ENCODE data around the gene LGALS1. TPM values are rescaled to one million over a fixed set of nuclear protein-coding genes. Genes with fewer than 3 reads are reported as not detected.

The LGALS1 gene
- total and polyA plus RNA-seq, 12 donors = 190 to 4,628 (median 918) TPM

DNA sequence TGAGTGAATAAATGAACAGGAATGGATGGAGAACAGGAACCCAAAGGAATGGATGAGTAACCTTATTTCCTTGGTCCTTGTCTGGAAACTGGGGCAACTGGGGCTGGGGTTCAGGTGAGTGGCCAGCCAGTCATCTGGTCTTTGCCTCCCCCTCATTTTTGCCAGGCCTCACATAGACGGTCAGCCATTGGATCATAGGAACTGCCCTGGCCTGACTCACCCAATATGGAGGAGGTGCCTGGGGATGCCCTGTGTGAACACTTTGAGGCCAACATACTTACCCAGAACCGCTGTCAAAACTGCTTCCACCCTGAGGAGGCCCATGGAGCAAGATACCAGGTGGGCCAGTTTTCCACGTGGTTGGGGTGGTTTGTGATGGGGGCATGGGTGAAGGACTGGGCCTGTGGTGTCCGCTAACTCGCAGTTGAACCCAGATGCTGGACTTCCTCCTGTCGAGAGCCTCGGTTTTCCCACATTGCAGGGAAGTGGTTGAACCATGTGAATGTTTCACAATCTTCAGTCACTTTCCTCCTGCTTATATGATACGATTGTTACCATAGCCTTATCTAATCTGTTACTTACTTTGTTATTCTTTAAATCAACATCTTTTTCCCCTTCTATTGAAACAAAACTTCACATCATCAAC, 25.8 kb downstream of the LGALS1 start:
- H3K36me3 ChIP-seq (replicated peaks in 1 of 2) = no peaks in the 10 kb centered on the region
- H3K27me3 ChIP-seq = no peaks in the 10 kb centered on the region
- H3K27ac ChIP-seq = no peak overlapping the region
- WGBS, 4 donors = 59 to 69% (median 64%) methylated on average over 7 to 8 of the region's 8 CpGs
- intact Hi-C loops (cut with DNase I) = no loop called here
- H3K4me1 ChIP-seq (replicated peaks in 1 of 2) = peaks cover 0 to 10% of the 10 kb centered on the region in 2 donors
- TF ChIP-seq, protein P1, sequence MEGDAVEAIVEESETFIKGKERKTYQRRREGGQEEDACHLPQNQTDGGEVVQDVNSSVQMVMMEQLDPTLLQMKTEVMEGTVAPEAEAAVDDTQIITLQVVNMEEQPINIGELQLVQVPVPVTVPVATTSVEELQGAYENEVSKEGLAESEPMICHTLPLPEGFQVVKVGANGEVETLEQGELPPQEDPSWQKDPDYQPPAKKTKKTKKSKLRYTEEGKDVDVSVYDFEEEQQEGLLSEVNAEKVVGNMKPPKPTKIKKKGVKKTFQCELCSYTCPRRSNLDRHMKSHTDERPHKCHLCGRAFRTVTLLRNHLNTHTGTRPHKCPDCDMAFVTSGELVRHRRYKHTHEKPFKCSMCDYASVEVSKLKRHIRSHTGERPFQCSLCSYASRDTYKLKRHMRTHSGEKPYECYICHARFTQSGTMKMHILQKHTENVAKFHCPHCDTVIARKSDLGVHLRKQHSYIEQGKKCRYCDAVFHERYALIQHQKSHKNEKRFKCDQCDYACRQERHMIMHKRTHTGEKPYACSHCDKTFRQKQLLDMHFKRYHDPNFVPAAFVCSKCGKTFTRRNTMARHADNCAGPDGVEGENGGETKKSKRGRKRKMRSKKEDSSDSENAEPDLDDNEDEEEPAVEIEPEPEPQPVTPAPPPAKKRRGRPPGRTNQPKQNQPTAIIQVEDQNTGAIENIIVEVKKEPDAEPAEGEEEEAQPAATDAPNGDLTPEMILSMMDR (IDR thresholded peaks at IDR 0.05) = no peak
- TF ChIP-seq POLR2A (IDR thresholded peaks at IDR 0.05) = no peak
- DNase-seq = no peak
- H3K4me3 ChIP-seq = no peak overlapping the region
- H3K9me3 ChIP-seq (replicated peaks in 1 of 3) = no peaks in the 10 kb centered on the region

DNA sequence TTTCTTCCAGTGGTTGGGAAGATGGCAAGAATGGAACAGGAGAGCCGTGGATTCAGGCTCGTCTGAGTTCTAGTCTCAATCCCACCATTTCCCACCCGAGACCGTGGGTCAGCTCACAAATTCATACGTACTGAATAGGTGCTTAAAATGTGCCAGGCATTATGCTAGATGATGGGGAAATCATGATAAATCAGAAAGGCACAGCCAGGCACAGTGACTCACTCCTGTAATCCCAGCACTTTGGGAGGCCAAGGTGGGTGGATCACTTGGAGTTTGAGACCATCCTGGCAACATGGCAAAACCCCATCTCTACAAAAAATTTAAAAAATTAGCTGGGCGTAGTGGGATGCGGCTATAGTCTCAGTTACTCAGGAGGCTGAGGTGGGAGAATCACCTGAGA, 28.5 kb downstream of the LGALS1 start:
- Histone ChIP-seq H3K9me3 (replicated peaks in 1 of 3) (no peaks in the 10 kb centered on the region), H3K27ac (no peak overlapping the region), H3K36me3 (replicated peaks in 1 of 2) (no peaks in the 10 kb centered on the region), H3K4me1 (replicated peaks in 1 of 2) (no peaks in the 10 kb centered on the region), H3K4me3 (no peak overlapping the region), H3K27me3 (no peaks in the 10 kb centered on the region)
- no peak for TF ChIP-seq POLR2A (IDR thresholded peaks at IDR 0.05)
- TF ChIP-seq, protein P1 (IDR thresholded peaks at IDR 0.05) = no peak
- DNase-seq = no peak
- intact Hi-C loops (cut with DNase I) = no loop called here
- 70 to 79% (median 76%) methylated on average over 7 of the region's 7 CpGs for WGBS, 4 donors

DNA sequence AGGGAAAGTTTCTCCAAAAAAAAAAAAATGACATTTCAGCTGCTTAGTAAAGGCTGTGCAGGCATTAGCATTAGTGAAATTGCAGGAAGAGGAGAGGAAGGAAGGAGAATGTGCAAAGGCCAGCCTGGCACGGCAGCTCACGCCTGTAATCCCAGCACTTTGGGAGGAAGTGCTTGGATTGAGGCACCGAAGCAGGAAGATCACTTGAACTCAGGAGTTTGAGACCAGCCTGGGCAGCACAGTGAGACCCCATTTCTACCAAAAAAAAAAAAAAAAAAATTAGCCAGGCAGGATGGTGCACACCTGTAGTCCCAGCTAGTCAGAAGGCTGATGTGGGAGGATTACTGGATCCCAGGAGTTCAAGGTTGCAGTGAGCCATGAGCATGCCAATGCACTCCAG, 29.2 kb downstream of the LGALS1 start:
- H3K27me3 ChIP-seq = no peaks in the 10 kb centered on the region
- 61 to 87% (median 71%) methylated on average over 3 of the region's 3 CpGs for WGBS, 4 donors

DNA sequence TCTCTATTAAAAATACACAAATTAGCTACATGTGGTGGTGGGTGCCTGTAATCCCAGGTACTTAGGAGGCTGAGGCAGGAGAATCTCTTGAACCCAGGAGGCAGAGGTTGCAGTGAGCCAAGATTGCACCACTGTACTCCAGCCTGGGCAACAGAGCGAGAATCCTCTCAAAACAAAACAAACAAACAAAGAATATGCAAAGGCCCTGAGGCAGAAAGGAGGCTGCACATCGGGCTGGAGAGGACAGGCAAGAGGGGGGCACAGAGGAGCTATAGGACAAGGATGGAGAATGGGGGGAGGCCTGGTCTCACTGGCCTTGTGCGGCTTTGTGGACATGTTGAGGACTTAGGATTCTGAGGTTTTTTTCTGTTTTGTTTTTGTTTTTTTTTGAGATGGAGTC, 29.8 kb downstream of the LGALS1 start:
- TF ChIP-seq, protein P1 (IDR thresholded peaks at IDR 0.05) = no peak
- TF ChIP-seq POLR2A (IDR thresholded peaks at IDR 0.05) = no peak
- no peak for DNase-seq
- no peaks in the 10 kb centered on the region for H3K36me3 ChIP-seq (replicated peaks in 1 of 2)
- WGBS, 4 donors = 93 to 97% (median 95%) methylated on average over 3 of the region's 3 CpGs
- no peak overlapping the region for H3K4me3 ChIP-seq
- no peaks in the 10 kb centered on the region for H3K4me1 ChIP-seq (replicated peaks in 1 of 2)
- intact Hi-C loops (cut with DNase I) = no loop called here
- no peaks in the 10 kb centered on the region for H3K9me3 ChIP-seq (replicated peaks in 1 of 3)
- H3K27ac ChIP-seq = no peak overlapping the region
- H3K27me3 ChIP-seq = no peaks in the 10 kb centered on the region

More for the DNA sequence above, 29.2 kb downstream of the LGALS1 start:
- Histone ChIP-seq H3K4me1 (replicated peaks in 1 of 2) (no peaks in the 10 kb centered on the region), H3K36me3 (replicated peaks in 1 of 2) (no peaks in the 10 kb centered on the region), H3K4me3 (no peak overlapping the region), H3K9me3 (replicated peaks in 1 of 3) (no peaks in the 10 kb centered on the region), H3K27ac (no peak overlapping the region)
- no peak for TF ChIP-seq POLR2A (IDR thresholded peaks at IDR 0.05)
- TF ChIP-seq, protein P1 (IDR thresholded peaks at IDR 0.05) = no peak
- intact Hi-C loops (cut with DNase I) = no loop called here
- no peak for DNase-seq

All from adrenal gland (tissue), 12 donors.